Keratinocyte (primary cell): ENCODE data around the gene C4orf36. TPM values are rescaled to one million over a fixed set of nuclear protein-coding genes. Genes with fewer than 3 reads are reported as not detected.

Source experiments
- DNase-seq: peaks from one replicate; pipeline ENCODE4 v3.0.0-alpha.2; 2011; ENCODE audit warnings: low read depth, missing footprints, low spot score
- FAIRE-seq: peaks from 2 replicates; lab custom pipeline; 2011; peaks lifted over from hg19 to GRCh38; lab: Jason Lieb, UNC
- H2AFZ ChIP-seq: 2 replicates; pipeline ENCODE4 v1.6.0; 2012; ENCODE audit warnings: low read length, control low read depth, inconsistent platforms; ENCODE audit not compliant: control insufficient read depth
- H3K27ac ChIP-seq: 2 replicates; pipeline ENCODE4 v1.5.1; 2011; ENCODE audit warnings: low read length; ENCODE audit not compliant: control insufficient read depth, insufficient read depth
- H3K27me3 ChIP-seq: 3 replicates; pipeline ENCODE4 v1.6.0; 2011; ENCODE audit warnings: low read length; ENCODE audit not compliant: control insufficient read depth, insufficient read depth; ENCODE audit errors: extremely low read depth
- H3K36me3 ChIP-seq, 2 experiments: 2 replicates in 1 of 2; 3 replicates in 1 of 2; pipeline ENCODE4 v1.5.1; 2011; ENCODE audit warnings: low read length in 2 of 2, mild to moderate bottlenecking in 1 of 2; ENCODE audit not compliant: control insufficient read depth in 2 of 2, insufficient read depth in 2 of 2; ENCODE audit errors: extremely low read depth in 1 of 2
- H3K4me1 ChIP-seq: 3 replicates; pipeline ENCODE4 v1.5.1; 2011; ENCODE audit warnings: low read length; ENCODE audit not compliant: control insufficient read depth, insufficient read depth; ENCODE audit errors: extremely low read depth
- H3K4me2 ChIP-seq: 3 replicates; pipeline ENCODE4 v1.6.0; 2011; ENCODE audit warnings: low read depth, low read length; ENCODE audit not compliant: control insufficient read depth, insufficient read depth; ENCODE audit errors: extremely low read depth
- H3K4me3 ChIP-seq, 3 experiments: fragments of 200-600 bp in 1 of 3; sonication (generic) in 1 of 3; 2 replicates in 2 of 3; 3 replicates in 1 of 3; pipeline ENCODE4 v1.5.1; 2011 to 2016; ENCODE audit warnings: low read length in 3 of 3, mild to moderate bottlenecking in 3 of 3, control low read depth in 2 of 3, inconsistent platforms in 1 of 3, low read depth in 1 of 3, mixed read lengths in 1 of 3, mixed run types in 1 of 3, moderate library complexity in 1 of 3; ENCODE audit not compliant: control insufficient read depth in 2 of 3, insufficient read depth in 2 of 3; ENCODE audit errors: extremely low read depth in 1 of 3
- H3K79me2 ChIP-seq: 2 replicates; pipeline ENCODE4 v1.6.0; 2012; ENCODE audit warnings: low read length; ENCODE audit not compliant: control insufficient read depth, insufficient read depth
- H3K9ac ChIP-seq: 3 replicates; pipeline ENCODE4 v1.6.0; 2011; ENCODE audit warnings: low read length; ENCODE audit not compliant: control insufficient read depth, insufficient read depth; ENCODE audit errors: extremely low read depth
- H3K9me1 ChIP-seq: 3 replicates; pipeline ENCODE4 v1.6.0; 2011; ENCODE audit warnings: low read length; ENCODE audit not compliant: control insufficient read depth, insufficient read depth; ENCODE audit errors: extremely low read depth
- H3K9me3 ChIP-seq: 2 replicates; pipeline ENCODE4 v1.5.1; 2012; ENCODE audit warnings: low read depth, low read length; ENCODE audit not compliant: control insufficient read depth
- H4K20me1 ChIP-seq: 3 replicates; pipeline ENCODE4 v1.6.0; 2011; ENCODE audit warnings: low read length; ENCODE audit not compliant: control insufficient read depth, insufficient read depth; ENCODE audit errors: extremely low read depth
- CTCF ChIP-seq, 3 experiments: IDR thresholded peaks in 1 of 3; conservative IDR thresholded peaks in 1 of 3; optimal IDR thresholded peaks in 1 of 3; 2 replicates in 2 of 3; 3 replicates in 1 of 3; pipeline versions ENCODE3 to v1.5.1; 2011; ENCODE audit warnings: low read length in 3 of 3, mild to moderate bottlenecking in 3 of 3, moderate library complexity in 2 of 3, control low read depth in 1 of 3, inconsistent platforms in 1 of 3; ENCODE audit not compliant: insufficient read depth in 2 of 3; ENCODE audit errors: extremely low read depth in 1 of 3
- EZH2 ChIP-seq: IDR thresholded peaks from one replicate; pipeline ENCODE4 v1.6.1; 2012; ENCODE audit warnings: inconsistent platforms, mild to moderate bottlenecking, low read length, moderate library complexity
- dilution Hi-C: fragments of 300-500 bp; cut with MboI; formaldehyde crosslinking; loops from one replicate; pipeline ENCODE4 v1.7.0; 2020; ENCODE audit warnings: low sequenced_read_pairs; ENCODE audit not compliant: extremely low pct_ligation_motif_present
- polyA plus RNA-seq, 5 experiments: library from polyadenylated mRNA; depleted of rRNA in 3 of 5; stranded (reverse) in 3 of 5; stranded (forward) in 1 of 5; unstranded in 1 of 5; fragments of >200 nt; gene quantifications; 1 replicate in 1 of 5; 2 replicates in 3 of 5; 3 replicates in 1 of 5; pipeline versions ENCODE4 v1.2.1 to v1.2.3, GENCODE V29; 2011 to 2012; ENCODE audit warnings: missing spikeins in 2 of 5, low read depth in 1 of 5, low replicate concordance in 1 of 5

C4orf36 gene
- polyA plus RNA-seq, 1 donor (not counting 4 experiments of a cell fraction or from before 2014, with no cell fraction given) = 1.2 TPM

- TF ChIP-seq EZH2 (no peak), CTCF (optimal IDR thresholded peaks at IDR 0.05 in 1 of 3, IDR thresholded peaks at IDR 0.05 in 1 of 3, conservative IDR thresholded peaks at IDR 0.05 in 1 of 3; ENCODE audit: extremely low read depth in 1 of 3, insufficient read depth in 2 of 3, low read length in 3 of 3) (peak in 2 of 3 experiments; percentile 33 to 53)
- Histone ChIP-seq H3K9me3 (no peaks in the 10 kb centered on the region), H3K4me2 (no peak overlapping the region), H3K27ac (no peak overlapping the region), H3K27me3 (no peaks in the 10 kb centered on the region), H4K20me1 (no peaks in the 10 kb centered on the region), H3K79me2 (peaks cover under 1% of the 10 kb centered on the region), H3K4me1 (peaks cover 13% of the 10 kb centered on the region), H2AFZ (no peak overlapping the region), H3K9ac (no peak overlapping the region), H3K9me1 (no peaks in the 10 kb centered on the region), H3K4me3 (no peak overlapping the region), H3K36me3 (no peaks in the 10 kb centered on the region)
- no peak for DNase-seq
- dilution Hi-C loops = no loop called here
- no peak for FAIRE-seq
Observed at GRCh38 chr4:86898562-86898961, 6.3 kb upstream of the C4orf36 start.

GRCh38 chr4:86896596-86896995, 4.4 kb upstream of the C4orf36 start:
- dilution Hi-C loops = no loop called here
- H4K20me1 ChIP-seq = no peaks in the 10 kb centered on the region
- no peak for FAIRE-seq

More at GRCh38 chr4:86896596-86896995, 4.4 kb upstream of the C4orf36 start:
- no peak overlapping the region for H3K27ac ChIP-seq
- no peak overlapping the region for H3K4me3 ChIP-seq
- no peak for TF ChIP-seq CTCF (optimal IDR thresholded peaks at IDR 0.05 in 1 of 3, IDR thresholded peaks at IDR 0.05 in 1 of 3, conservative IDR thresholded peaks at IDR 0.05 in 1 of 3; ENCODE audit: extremely low read depth in 1 of 3, insufficient read depth in 2 of 3, low read length in 3 of 3)
- TF ChIP-seq EZH2 = no peak
- H3K36me3 ChIP-seq = peaks cover 0 to 4% of the 10 kb centered on the region in 2 experiments
- no peaks in the 10 kb centered on the region for H3K9me3 ChIP-seq
- peaks cover 25% of the 10 kb centered on the region for H3K4me1 ChIP-seq
- DNase-seq = no peak
- no peak overlapping the region for H3K9ac ChIP-seq
- H3K4me2 ChIP-seq = no peak overlapping the region
- no peak overlapping the region for H2AFZ ChIP-seq
- no peaks in the 10 kb centered on the region for H3K9me1 ChIP-seq
- H3K27me3 ChIP-seq = no peaks in the 10 kb centered on the region
- peaks cover 5% of the 10 kb centered on the region for H3K79me2 ChIP-seq
